Activated T-helper 17 cell treated with anti-CD3 and anti-CD28 coated beads, Interleukin-2, amount 50 U/mL, for 72 hours (primary cell): ENCODE measurements around the gene AFF3. TPM values are rescaled to one million over a fixed set of nuclear protein-coding genes. Genes with fewer than 3 reads are reported as not detected.
"Not testable (repeated sequence)": the region's sequence is repeated elsewhere in the genome, so short reads cannot be mapped to it uniquely, and the experiment has no call there.

Experiments used
- ATAC-seq: fragments of 150-1000 bp; cut with Tn5 transposase; replicated peaks from 2 replicates; pipeline ENCODE4 v1.10.0; 2021; ENCODE audit warnings: mild to moderate bottlenecking, moderate library complexity
- H3K27ac Mint-ChIP-seq: one replicate; pipeline ENCODE4 v1.8.0; 2022; ENCODE audit warnings: mixed read lengths
- H3K27me3 Mint-ChIP-seq: one replicate; pipeline ENCODE4 v1.8.0; 2022; ENCODE audit warnings: mixed read lengths
- H3K36me3 Mint-ChIP-seq: one replicate; pipeline ENCODE4 v1.8.0; 2022; ENCODE audit warnings: low read depth, mild to moderate bottlenecking, mixed read lengths
- H3K4me1 Mint-ChIP-seq: one replicate; pipeline ENCODE4 v1.8.0; 2022; ENCODE audit warnings: mixed read lengths
- H3K4me3 Mint-ChIP-seq: one replicate; pipeline ENCODE4 v1.8.0; 2022; ENCODE audit warnings: mild to moderate bottlenecking, mixed read lengths
- H3K9me3 Mint-ChIP-seq: one replicate; pipeline ENCODE4 v1.8.0; 2022; ENCODE audit warnings: mixed read lengths
- total RNA-seq, 2 donors: library from RNA; stranded (reverse); gene quantifications; one replicate each; pipeline ENCODE4 v1.2.3, GENCODE V29; 2022

Gene AFF3
- total RNA-seq, 2 donors from 2014 or later, result 0.32 to 0.42 TPM

- Mint-ChIP-seq H3K9me3 (no peaks in the 10 kb centered on the region), H3K27me3 (no peaks in the 10 kb centered on the region), H3K4me3 (no peak overlapping the region), H3K27ac (no peak overlapping the region), H3K36me3 (no peaks in the 10 kb centered on the region), H3K4me1 (no peaks in the 10 kb centered on the region)
- ATAC-seq, result no peak
Observed at GRCh38 chr2:99961196-99961913, 181.0 kb downstream of the AFF3 start.

- Mint-ChIP-seq H3K36me3 (no peaks in the 10 kb centered on the region), H3K27me3 (no peaks in the 10 kb centered on the region), H3K4me1 (no peaks in the 10 kb centered on the region), H3K4me3 (no peak overlapping the region), H3K27ac (no peak overlapping the region), H3K9me3 (no peaks in the 10 kb centered on the region)
- no peak for ATAC-seq
Observed at GRCh38 chr2:99960790-99961189, 181.6 kb downstream of the AFF3 start.

GRCh38 chr2:99960291-99960690, 182.1 kb downstream of the AFF3 start:
- H3K27me3 Mint-ChIP-seq, result no peaks in the 10 kb centered on the region
- no peak overlapping the region for H3K27ac Mint-ChIP-seq
- H3K36me3 Mint-ChIP-seq, result no peaks in the 10 kb centered on the region
- no peaks in the 10 kb centered on the region for H3K4me1 Mint-ChIP-seq
- no peak overlapping the region for H3K4me3 Mint-ChIP-seq
- ATAC-seq, result no peak
- no peaks in the 10 kb centered on the region for H3K9me3 Mint-ChIP-seq

- H3K9me3 Mint-ChIP-seq, result no peaks in the 10 kb centered on the region
- no peaks in the 10 kb centered on the region for H3K36me3 Mint-ChIP-seq
- no peaks in the 10 kb centered on the region for H3K27me3 Mint-ChIP-seq
- H3K4me3 Mint-ChIP-seq, result no peak overlapping the region
- no peak for ATAC-seq
- H3K4me1 Mint-ChIP-seq, result no peaks in the 10 kb centered on the region
- H3K27ac Mint-ChIP-seq, result no peak overlapping the region
Observed at GRCh38 chr2:99959261-99960014, 183.0 kb downstream of the AFF3 start.

- no peak overlapping the region for H3K27ac Mint-ChIP-seq
- H3K36me3 Mint-ChIP-seq, result no peaks in the 10 kb centered on the region
- H3K27me3 Mint-ChIP-seq, result no peaks in the 10 kb centered on the region
- H3K4me1 Mint-ChIP-seq, result no peaks in the 10 kb centered on the region
- H3K9me3 Mint-ChIP-seq, result no peaks in the 10 kb centered on the region
- no peak for ATAC-seq
- no peak overlapping the region for H3K4me3 Mint-ChIP-seq
Observed at GRCh38 chr2:99957332-99958133, 184.9 kb downstream of the AFF3 start.

GRCh38 chr2:99956232-99957030, 186.0 kb downstream of the AFF3 start:
- ATAC-seq, result no peak
- no peaks in the 10 kb centered on the region for H3K27me3 Mint-ChIP-seq
- no peak overlapping the region for H3K4me3 Mint-ChIP-seq
- H3K27ac Mint-ChIP-seq, result no peak overlapping the region
- H3K4me1 Mint-ChIP-seq, result no peaks in the 10 kb centered on the region
- no peaks in the 10 kb centered on the region for H3K36me3 Mint-ChIP-seq
- H3K9me3 Mint-ChIP-seq, result no peaks in the 10 kb centered on the region

GRCh38 chr2:99953750-99954149, 188.6 kb downstream of the AFF3 start:
- no peaks in the 10 kb centered on the region for H3K4me1 Mint-ChIP-seq
- H3K27ac Mint-ChIP-seq, result no peak overlapping the region
- no peaks in the 10 kb centered on the region for H3K36me3 Mint-ChIP-seq
- H3K9me3 Mint-ChIP-seq, result no peaks in the 10 kb centered on the region
- ATAC-seq, result no peak
- no peak overlapping the region for H3K4me3 Mint-ChIP-seq
- H3K27me3 Mint-ChIP-seq, result no peaks in the 10 kb centered on the region

GRCh38 chr2:99949963-99950362, 192.4 kb downstream of the AFF3 start:
- H3K9me3 Mint-ChIP-seq, result no peaks in the 10 kb centered on the region
- no peaks in the 10 kb centered on the region for H3K36me3 Mint-ChIP-seq
- H3K4me1 Mint-ChIP-seq, result no peaks in the 10 kb centered on the region
- no peaks in the 10 kb centered on the region for H3K27me3 Mint-ChIP-seq
- no peak overlapping the region for H3K27ac Mint-ChIP-seq
- no peak for ATAC-seq
- H3K4me3 Mint-ChIP-seq, result no peak overlapping the region

GRCh38 chr2:99949530-99949929, 192.9 kb downstream of the AFF3 start:
- Mint-ChIP-seq H3K27ac (no peak overlapping the region), H3K27me3 (no peaks in the 10 kb centered on the region), H3K4me3 (no peak overlapping the region), H3K4me1 (no peaks in the 10 kb centered on the region), H3K36me3 (no peaks in the 10 kb centered on the region), H3K9me3 (no peaks in the 10 kb centered on the region)
- ATAC-seq, result no peak

GRCh38 chr2:99948010-99948409, 194.4 kb downstream of the AFF3 start:
- Mint-ChIP-seq H3K27me3 (peaks cover 3% of the 10 kb centered on the region), H3K4me3 (no peak overlapping the region), H3K36me3 (no peaks in the 10 kb centered on the region), H3K27ac (no peak overlapping the region), H3K4me1 (no peaks in the 10 kb centered on the region), H3K9me3 (no peaks in the 10 kb centered on the region)
- no peak for ATAC-seq

- not testable (repeated sequence) for H3K4me3 Mint-ChIP-seq, H3K27me3 Mint-ChIP-seq, H3K9me3 Mint-ChIP-seq, H3K4me1 Mint-ChIP-seq, H3K36me3 Mint-ChIP-seq, H3K27ac Mint-ChIP-seq, ATAC-seq
Observed at GRCh38 chr2:99947366-99947765, 195.0 kb downstream of the AFF3 start.

- no peaks in the 10 kb centered on the region for H3K4me1 Mint-ChIP-seq
- H3K4me3 Mint-ChIP-seq, result no peak overlapping the region
- ATAC-seq, result no peak
Observed at GRCh38 chr2:99944019-99944418, 198.4 kb downstream of the AFF3 start.

GRCh38 chr2:99942561-99943347, 199.6 kb downstream of the AFF3 start:
- no peak overlapping the region for H3K4me3 Mint-ChIP-seq
- peaks cover 6% of the 10 kb centered on the region for H3K27me3 Mint-ChIP-seq
- no peak overlapping the region for H3K27ac Mint-ChIP-seq
- no peaks in the 10 kb centered on the region for H3K9me3 Mint-ChIP-seq
- no peaks in the 10 kb centered on the region for H3K36me3 Mint-ChIP-seq
- ATAC-seq, result no peak
- no peaks in the 10 kb centered on the region for H3K4me1 Mint-ChIP-seq

More at GRCh38 chr2:99944019-99944418, 198.4 kb downstream of the AFF3 start:
- no peaks in the 10 kb centered on the region for H3K9me3 Mint-ChIP-seq
- H3K27ac Mint-ChIP-seq, result no peak overlapping the region
- H3K36me3 Mint-ChIP-seq, result no peaks in the 10 kb centered on the region
- H3K27me3 Mint-ChIP-seq, result peaks cover 6% of the 10 kb centered on the region
